GM21390 (cell line): ENCODE results near the gene DPAGT1.
"Not testable (repeated sequence)": the region's sequence is repeated elsewhere in the genome, so short reads cannot be mapped to it uniquely, and the experiment has no call there.

Experiments used
- ATAC-seq: cut with Tn5 transposase; IDR thresholded peaks from one replicate; pipeline ENCODE4 v1.9.1; 2021; ENCODE audit not compliant: unreplicated experiment

DPAGT1 gene

DNA sequence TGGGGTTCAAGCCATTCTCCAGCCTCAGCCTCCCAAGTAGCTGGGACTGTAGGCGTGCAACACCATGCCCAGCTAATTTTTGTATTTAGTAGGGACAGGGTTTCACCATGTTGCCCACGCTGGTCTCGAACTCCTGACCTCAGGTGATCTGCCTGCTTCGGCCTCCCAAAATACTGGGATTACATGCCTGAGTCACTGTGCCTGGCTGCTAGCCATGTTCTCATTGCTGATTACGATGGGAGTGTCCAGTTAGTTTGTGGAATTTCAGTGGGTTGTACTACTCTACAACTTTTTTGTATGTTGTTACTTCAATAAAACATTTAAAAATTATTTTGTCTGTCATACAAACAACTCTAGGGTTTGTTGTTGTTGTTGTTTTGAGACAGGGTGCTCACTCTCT is 38.9 kb downstream of the DPAGT1 start:
- no peak for ATAC-seq

DNA sequence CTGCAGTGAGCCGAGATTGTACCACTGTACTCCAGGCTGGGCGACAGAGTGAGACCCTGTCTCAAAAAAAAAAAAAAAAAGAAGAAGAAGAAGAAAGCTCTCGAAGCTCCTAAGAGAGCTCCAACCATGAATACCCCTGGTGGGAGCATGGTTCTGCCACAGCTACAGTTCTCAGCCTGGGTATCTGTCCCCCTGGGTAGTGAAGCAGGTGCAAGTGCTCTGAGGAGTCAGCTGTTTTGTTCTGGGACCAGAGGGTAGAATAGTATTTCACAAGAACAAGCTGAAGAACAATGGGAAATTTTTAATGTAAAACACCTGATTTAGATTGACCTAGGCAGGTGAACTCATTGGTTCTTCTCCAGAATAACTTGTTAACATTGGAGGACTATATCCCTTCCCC is 40.4 kb downstream of the DPAGT1 start:
- no peak for ATAC-seq

DNA sequence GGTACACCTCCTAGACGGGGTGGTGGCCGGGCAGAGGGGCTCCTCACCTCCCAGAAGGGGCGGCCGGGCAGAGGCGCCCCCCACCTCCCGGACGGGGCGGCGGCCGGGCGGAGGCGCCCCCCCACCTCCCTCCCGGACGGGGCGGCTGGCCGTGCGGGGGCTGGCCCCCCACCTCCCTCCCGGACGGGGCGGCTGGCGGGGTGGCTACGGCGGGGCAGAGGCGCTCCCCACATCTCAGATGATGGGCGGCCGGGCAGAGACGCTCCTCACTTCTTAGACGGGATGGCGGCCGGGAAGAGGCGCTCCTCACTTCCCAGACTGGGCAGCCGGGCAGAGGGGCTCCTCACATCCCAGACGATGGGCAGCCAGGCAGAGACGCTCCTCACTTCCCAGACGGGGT is 42.5 kb downstream of the DPAGT1 start:
- ATAC-seq: not testable (repeated sequence)

DNA sequence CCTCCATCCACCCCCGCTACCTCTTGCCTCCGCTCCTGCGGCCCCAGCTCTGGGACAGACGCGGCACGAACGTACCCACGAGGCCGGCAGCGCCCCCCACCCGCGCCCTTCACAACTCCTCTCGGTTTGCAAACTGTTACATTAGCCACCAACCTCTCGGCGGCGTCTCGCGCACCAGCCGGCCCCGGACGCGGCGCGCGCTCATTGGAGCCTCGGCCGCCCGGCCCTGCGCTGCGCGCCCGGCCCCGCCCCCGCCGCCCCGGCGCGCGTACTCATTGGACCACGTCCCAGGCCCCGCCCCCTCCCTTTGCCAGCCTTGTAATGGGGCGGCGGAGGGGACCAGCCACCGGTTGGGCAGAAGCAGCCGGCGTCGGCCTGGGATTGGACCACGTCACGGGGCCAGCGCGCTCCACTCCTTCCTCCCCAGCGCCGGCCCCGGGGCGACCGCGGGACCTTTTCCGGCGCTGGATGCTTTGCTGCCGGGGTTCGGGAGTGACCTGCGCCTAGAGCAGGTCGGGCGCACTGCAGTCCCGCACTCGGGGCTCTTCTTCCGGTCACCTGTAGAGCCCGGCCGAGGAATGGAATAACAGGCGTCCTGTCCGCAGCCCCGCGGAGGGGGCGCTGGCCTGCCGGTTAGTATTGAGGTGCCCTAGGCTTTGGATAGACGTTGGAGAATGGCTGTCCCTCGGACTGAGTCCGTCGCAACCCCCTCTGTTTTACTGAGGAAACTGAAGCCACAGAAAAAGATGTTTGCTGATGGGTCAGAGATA is 44.5 kb downstream of the DPAGT1 start, which contains the start of gene HYOU1:
TSS of gene HYOU1 (minus strand) at position 206 of the 770 bp plus-strand sequence. CDS start 1,045 bp downstream, outside the sequence.
- peak; percentile 94 for ATAC-seq

DNA sequence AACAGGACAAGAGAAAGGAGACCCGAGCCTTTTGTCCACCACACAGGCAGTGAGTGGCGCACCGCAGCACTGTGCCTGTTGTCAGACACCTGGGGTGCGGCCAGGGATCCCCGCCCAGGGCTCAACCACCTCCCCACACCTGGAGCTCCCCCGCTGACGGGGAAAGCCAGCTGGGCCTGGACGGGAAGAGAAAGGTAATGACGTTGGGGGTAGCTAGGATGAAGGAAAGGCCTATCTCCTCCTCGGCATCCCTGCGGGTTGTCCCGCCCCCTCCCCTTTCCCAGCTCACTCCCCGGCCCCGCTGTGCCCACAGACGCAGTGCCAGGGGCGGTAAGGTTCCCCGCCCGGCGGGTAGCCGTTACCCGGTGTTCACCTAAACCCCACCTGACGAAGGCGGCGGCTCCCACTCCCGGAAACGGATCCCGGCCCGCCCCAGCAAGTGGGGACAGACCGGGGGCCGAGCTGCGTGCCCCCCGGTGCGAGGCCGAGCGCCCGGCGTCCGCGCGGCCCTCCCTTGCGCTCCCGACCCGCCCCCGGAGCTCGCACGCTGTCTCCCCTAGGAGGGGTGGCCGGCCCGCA is 45.1 kb downstream of the DPAGT1 start:
- peak; percentile 1 for ATAC-seq

DNA sequence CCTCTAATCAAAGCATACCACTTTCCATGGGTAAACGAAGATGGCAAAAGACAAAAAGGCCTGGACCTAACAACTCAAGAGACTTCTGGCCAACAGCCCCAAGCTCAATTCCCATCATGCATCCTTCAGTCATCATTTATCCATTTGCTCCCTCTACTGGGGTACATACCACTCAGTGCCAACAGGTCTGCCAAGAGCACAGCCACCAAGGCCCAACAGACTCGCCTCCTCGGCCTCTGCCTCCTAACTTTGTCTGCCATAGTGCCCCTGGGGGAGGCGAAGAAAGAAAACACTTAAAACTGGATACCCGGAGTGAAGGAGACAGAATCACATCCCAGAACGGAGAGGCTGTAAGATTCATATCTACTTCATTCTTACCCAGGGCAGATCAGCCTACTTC is 45.8 kb downstream of the DPAGT1 start:
- ATAC-seq: no peak

DNA sequence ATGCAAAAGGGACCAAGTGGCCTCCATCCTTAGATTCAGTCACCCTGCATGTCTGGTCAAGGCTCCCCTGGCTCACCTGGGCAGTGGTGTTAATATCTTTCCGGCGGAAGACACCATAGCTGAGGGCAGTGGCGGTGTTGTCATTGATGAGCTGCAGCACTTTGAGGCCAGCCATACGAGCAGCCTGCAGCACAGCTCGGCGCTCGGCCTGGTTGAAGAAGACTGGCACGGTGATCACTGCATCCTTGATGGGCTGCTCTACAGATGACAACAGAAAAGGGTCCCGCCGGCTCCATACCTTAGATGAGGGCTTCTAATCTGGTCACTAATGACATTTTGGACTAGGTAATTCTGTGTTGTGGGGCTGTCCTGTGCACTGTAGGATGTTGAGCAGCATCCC is 47.2 kb downstream of the DPAGT1 start:
- ATAC-seq: no peak

DNA sequence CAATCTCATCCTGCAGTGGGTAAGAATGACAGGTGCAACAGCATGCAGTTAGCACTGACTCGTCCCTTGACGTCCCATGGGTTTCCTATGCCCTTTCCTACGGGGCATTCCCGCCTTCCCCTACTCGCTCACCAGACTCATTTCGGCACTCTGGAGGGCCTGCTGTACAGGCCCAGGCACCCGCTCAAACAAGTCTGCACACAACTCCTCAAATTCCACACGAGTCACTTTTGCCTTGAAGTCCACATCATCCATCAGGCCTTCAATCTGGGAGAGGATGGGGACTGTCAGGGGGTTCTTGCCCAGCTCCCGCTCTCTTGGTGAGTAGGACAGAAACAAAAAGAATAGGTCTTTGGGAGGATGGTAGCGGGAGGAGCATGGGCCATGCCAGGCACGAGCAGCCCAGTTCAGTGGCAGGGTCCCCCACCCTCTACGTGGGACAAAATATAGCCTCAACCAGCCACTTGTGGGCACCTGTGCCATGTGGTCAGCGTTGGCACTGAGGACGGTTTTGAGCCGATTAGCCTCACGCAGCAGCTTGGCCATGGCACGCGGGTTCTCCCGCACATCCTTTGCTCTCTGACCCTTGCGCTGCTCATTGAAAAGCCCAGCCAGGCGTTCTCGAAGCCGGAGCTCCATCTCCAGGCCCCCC is 49.4 kb downstream of the DPAGT1 start:
- ATAC-seq: no peak

DNA sequence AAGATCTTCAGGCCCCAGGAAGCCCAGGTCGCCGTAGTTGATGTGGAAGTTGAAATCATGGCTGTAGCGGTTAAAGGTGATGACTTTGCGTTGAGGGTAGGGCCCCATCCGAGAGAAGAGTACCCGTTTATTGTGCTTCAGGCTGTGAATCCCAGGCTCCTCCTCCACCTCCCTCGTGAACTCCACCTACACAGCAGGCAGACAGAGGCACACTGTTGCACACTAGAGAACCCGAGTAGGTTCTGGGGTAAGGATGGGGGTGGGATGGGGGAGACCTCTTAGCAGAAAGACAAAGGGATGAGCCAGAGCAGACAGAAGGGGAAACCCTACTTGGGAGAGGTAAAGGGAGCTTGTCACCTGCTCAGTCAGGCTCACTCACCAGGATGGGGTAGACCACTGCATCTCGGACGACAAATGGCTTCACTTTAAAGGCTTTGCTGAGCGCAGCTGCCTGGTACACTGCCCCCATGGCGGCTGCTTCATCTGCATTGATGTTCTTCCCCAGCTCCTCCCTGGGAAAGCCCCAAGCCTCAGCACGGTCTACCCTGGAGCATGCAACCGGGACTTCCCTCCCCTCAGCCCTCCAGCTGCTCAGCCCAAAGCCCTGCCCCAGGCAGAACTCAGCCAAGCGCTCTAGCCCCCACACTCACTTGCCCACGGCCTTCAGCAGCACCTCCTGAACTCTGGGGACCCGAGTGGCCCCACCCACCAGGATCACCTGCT is 50.1 kb downstream of the DPAGT1 start:
- ATAC-seq: no peak

DNA sequence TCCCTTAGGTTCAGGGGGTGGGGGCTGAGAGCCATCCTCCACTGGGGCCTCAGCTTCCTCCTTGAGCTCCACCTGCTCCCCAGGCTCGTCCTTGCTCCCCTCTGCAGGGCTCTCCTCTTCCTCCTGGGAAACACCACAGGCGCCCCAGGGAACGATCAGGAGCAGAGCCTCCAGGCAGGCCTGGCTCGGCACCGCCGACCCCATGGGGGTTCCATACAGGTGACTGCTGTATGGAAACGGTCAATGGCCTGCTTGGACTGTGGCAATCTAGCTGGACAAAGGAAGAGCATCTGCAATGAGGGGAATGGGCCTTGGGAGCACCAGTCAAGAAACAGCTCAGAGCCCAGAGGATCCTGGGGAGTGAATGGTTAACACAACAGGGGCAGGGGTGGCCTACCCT is 52.6 kb downstream of the DPAGT1 start:
- no peak for ATAC-seq

DNA sequence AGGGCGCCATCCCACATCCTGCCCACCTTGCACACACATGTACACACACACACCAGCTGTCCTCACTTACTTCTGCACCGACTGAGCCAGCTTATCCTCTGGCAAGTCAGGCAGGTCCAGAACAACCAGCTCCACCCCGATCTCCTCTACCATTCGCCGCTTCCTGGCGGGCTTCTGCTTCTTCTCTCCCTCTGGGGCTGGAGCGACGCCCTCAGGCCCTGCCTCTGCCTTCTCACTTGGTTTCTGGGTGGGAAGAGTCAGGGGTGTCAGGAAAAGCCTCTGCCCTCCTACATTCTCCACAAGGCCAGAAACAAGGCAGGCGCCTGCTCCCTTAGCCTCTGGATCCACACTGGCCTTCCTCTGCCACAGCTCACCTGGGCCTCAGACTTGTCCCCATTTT is 53.0 kb downstream of the DPAGT1 start:
- no peak for ATAC-seq

DNA sequence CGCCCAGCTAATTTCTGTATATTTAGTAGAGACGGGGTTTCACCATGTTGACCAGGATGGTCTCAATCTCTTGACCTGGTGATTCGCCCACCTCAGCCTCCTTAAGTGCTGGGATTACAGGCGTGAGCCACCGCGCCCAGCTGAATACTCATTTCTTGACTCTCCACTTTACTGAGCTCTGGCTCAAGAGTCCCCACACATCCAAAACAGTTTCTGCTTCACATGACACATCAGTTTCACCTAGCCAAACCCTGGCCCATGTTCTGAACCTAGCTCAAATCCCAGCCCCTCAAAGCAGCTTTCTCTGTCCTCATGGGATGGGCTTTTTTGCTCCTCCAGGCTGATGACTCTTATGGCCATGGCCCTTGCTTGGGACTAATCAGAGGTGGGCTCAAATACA is 54.4 kb downstream of the DPAGT1 start:
- ATAC-seq: no peak
